ENCODE data around the gene GPR42. TPM values are rescaled to one million over a fixed set of nuclear protein-coding genes. Genes with fewer than 3 reads are reported as not detected.

GPR42 gene
- total and polyA plus RNA-seq, 10 of the 15 experiments (the other 5 are each of a cell fraction or from before 2014, with no cell fraction given): 0.13 TPM; not detected in 9

GRCh38 chr19:35347171-35347929, 23.5 kb upstream of the GPR42 start, which contains the start of gene FFAR1 (continued):
- TF ChIP-seq ZNF687 (IDR thresholded peaks at IDR 0.05) (peak; percentile 98), ZNF384 (IDR thresholded peaks at IDR 0.05; ENCODE audit: borderline replicate concordance, low read depth, low read length) (no peak), SIX5 (IDR thresholded peaks at IDR 0.05; ENCODE audit: low read depth, low read length, severe bottlenecking) (no peak), SKIL (IDR thresholded peaks at IDR 0.05; ENCODE audit: low read depth, poor library complexity, severe bottlenecking) (peak; percentile 85), IKZF2 (IDR thresholded peaks at IDR 0.05) (peak; percentile 90 to 93), ZBTB11 (CRISPR knock-in tag; IDR thresholded peaks at IDR 0.05) (peak; percentile 44; the same call in 1 of the 2 replicates), NFIC (IDR thresholded peaks at IDR 0.05; ENCODE audit: low read depth, low read length) (peak; percentile 80), CHD2 (IDR thresholded peaks at IDR 0.05; ENCODE audit: borderline replicate concordance, low read depth, low read length) (peak; percentile 25; the same call in 1 of the 2 replicates), RCOR1 (conservative IDR thresholded peaks at IDR 0.05; ENCODE audit: low read depth, low read length) (no peak), RELB (IDR thresholded peaks at IDR 0.05; ENCODE audit: low read depth) (peak; percentile 88), E2F8 (IDR thresholded peaks at IDR 0.05; ENCODE audit: low read depth, partially characterized antibody) (peak; percentile 15), ZZZ3 (IDR thresholded peaks at IDR 0.05; ENCODE audit: control insufficient read depth, insufficient read length, low read depth) (no peak), GATAD2B (conservative IDR thresholded peaks at IDR 0.05; ENCODE audit: low read depth) (peak; percentile 66; the same call in 1 of the 2 replicates)

All from GM12878 (cell line).